ENCODE data around the gene CHST11.

DNA sequence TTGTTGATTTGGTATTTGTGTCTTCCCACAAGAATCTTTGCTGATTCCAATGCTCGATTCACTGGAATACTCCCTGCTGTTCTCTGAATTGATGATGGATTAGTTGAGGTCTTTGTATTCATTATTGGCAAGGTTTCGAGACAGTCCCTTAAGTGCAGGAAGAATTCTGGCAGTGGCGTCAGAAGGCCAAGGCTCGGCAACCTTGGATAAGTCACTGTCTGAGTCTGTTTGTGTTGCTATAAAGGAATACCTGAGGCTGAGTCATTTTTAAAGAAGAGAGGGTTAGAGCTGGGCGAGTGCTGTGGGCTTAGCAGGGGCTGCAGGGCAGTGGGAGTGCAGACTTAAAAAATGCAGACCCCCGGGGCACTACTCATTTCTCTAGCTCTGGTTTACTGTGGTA is 56.9 kb downstream of the CHST11 start:
- TF ChIP-seq POLR2AphosphoS5 (IDR thresholded peaks at IDR 0.05; ENCODE audit: borderline replicate concordance, low read depth, low read length): no peak
- no peak for TF ChIP-seq EZH2 (IDR thresholded peaks at IDR 0.05)
